Measurements from ENCODE around the gene HSPA9. TPM values are rescaled to one million over a fixed set of nuclear protein-coding genes. Genes with fewer than 3 reads are reported as not detected.

The HSPA9 gene
- polyA plus RNA-seq (2013) = 109 and 112 TPM in 2 replicates

DNA sequence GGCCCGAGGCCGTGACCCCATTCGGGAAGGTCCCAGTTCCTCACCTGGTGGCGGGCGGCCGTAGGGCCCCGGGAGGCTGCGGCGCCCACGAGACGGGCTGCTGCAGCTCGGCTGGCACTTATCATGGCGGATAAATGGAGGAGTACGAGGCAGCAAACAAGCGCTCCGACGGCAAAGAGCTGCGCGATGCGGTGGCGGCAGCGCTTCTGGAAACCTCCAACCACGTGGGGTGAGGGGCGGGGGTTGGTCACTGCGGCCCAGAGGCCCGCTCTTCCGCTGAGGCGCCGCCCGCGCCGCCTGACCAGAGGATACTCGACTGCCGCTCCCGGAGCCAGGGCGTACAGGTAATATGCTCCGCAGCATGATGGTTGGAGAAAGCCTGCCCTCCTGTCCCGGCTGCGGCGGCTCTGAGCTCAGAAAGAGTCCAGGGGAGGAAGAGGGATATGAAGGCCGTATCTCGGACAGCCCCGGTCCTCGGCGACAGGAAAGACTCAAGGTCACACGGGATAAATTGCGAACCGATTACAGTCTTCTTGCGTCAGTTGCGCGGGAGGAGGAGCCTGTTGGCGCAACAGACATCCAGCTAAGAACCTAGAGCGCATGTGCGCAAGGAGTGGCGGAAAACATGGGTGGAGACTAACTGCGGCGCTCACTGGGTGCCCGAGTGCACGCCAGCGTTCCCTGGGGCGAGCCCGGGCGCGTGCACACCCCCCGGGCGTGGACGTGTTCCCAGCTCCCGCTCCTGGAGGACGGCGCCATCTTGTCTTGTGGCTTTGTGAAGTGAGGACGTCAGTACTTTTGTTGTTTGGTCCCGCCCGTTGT is at the start of gene HSPA9:
HSPA9 (minus strand) TSS at position 208 of the 822 bp plus-strand sequence; CDS start at position 125, 83 bp downstream.
- Histone ChIP-seq H2AFZ (ENCODE audit: insufficient read depth, low read length, poor library complexity) (peak within 1 kb of the TSS; percentile 67), H3K14ac (ENCODE audit: low read length) (peak within 1 kb of the TSS; percentile 88), H3K4me2 (ENCODE audit: low read length) (peak within 1 kb of the TSS; percentile 68), H3K79me2 (ENCODE audit: control insufficient read depth, insufficient read depth, low read length, poor library complexity) (peaks cover 9% of the 10 kb centered on the region), H4K12ac (ENCODE audit: low read depth, low read length) (peak within 1 kb of the TSS; percentile 90), H2BK12ac (ENCODE audit: low read length) (no peak within 1 kb of the TSS), H4K91ac (ENCODE audit: low read depth, low read length) (peak within 1 kb of the TSS; percentile 97), H2AK5ac (ENCODE audit: low read length) (peak within 1 kb of the TSS; percentile 68), H3K4ac (ENCODE audit: low read depth, low read length) (peak within 1 kb of the TSS; percentile 93), H3K27me3 (ENCODE audit: insufficient read depth, low read length) (no peaks in the 10 kb centered on the region), H3K9me3 (ENCODE audit: insufficient read depth, low read depth, low read length) (no peaks in the 10 kb centered on the region), H3K23ac (ENCODE audit: low read length) (no peak within 1 kb of the TSS), H3K79me1 (ENCODE audit: low read length) (peaks cover 13% of the 10 kb centered on the region), H4K8ac (ENCODE audit: low read depth, low read length) (peak within 1 kb of the TSS; percentile 90), H2BK120ac (ENCODE audit: insufficient read depth, low read length, poor library complexity) (peak within 1 kb of the TSS; percentile 92), H3K36me3 (ENCODE audit: control insufficient read depth in 1 of 2, insufficient read depth in 2 of 2, low read length in 2 of 2) (peaks cover 21 to 26% of the 10 kb centered on the region in 2 experiments), H3K4me1 (ENCODE audit: control insufficient read depth in 1 of 2, insufficient read depth in 2 of 2, low read length in 2 of 2) (peaks cover 3 to 5% of the 10 kb centered on the region in 2 experiments), H3K4me3 (ENCODE audit: low read depth, low read length) (peak within 1 kb of the TSS; percentile 96), H3K18ac (ENCODE audit: low read length) (peak within 1 kb of the TSS; percentile 88), H3K27ac (ENCODE audit: low read depth, low read length) (peak within 1 kb of the TSS; percentile 92), H3K9ac (ENCODE audit: low read length) (peak within 1 kb of the TSS; percentile 98), H2BK5ac (ENCODE audit: low read depth, low read length, poor library complexity) (peak within 1 kb of the TSS; percentile 96)
- DNase-seq = peak; percentile 100
- no CpG with 5 or more reads among the region's 73 CpGs for WGBS (ENCODE audit: extremely low coverage, insufficient coverage, insufficient read length)

- H4K8ac ChIP-seq (ENCODE audit: low read depth, low read length) = no peak overlapping the region
- H3K4me1 ChIP-seq (ENCODE audit: control insufficient read depth in 1 of 2, insufficient read depth in 2 of 2, low read length in 2 of 2) = peaks cover 5 to 8% of the 10 kb centered on the region in 2 experiments
- H3K18ac ChIP-seq (ENCODE audit: low read length) = no peak overlapping the region
- H4K12ac ChIP-seq (ENCODE audit: low read depth, low read length) = no peak overlapping the region
- H4K91ac ChIP-seq (ENCODE audit: low read depth, low read length) = no peak overlapping the region
- H2AK5ac ChIP-seq (ENCODE audit: low read length) = no peak overlapping the region
- H3K36me3 ChIP-seq (ENCODE audit: control insufficient read depth in 1 of 2, insufficient read depth in 2 of 2, low read length in 2 of 2) = no peaks in the 10 kb centered on the region
- no peak for DNase-seq
- H3K14ac ChIP-seq (ENCODE audit: low read length) = no peak overlapping the region
- H3K27me3 ChIP-seq (ENCODE audit: insufficient read depth, low read length) = no peaks in the 10 kb centered on the region
- H3K79me2 ChIP-seq (ENCODE audit: control insufficient read depth, insufficient read depth, low read length, poor library complexity) = no peaks in the 10 kb centered on the region
- H2BK120ac ChIP-seq (ENCODE audit: insufficient read depth, low read length, poor library complexity) = no peak overlapping the region
- no peak overlapping the region for H3K4me3 ChIP-seq (ENCODE audit: low read depth, low read length)
- H3K4me2 ChIP-seq (ENCODE audit: low read length) = no peak overlapping the region
- no peaks in the 10 kb centered on the region for H3K79me1 ChIP-seq (ENCODE audit: low read length)
- H3K9ac ChIP-seq (ENCODE audit: low read length) = no peak overlapping the region
- WGBS (ENCODE audit: extremely low coverage, insufficient coverage, insufficient read length) = no CpG with 5 or more reads among the region's 4 CpGs
- H3K27ac ChIP-seq (ENCODE audit: low read depth, low read length) = no peak overlapping the region
- no peak overlapping the region for H2BK5ac ChIP-seq (ENCODE audit: low read depth, low read length, poor library complexity)
- no peak overlapping the region for H2AFZ ChIP-seq (ENCODE audit: insufficient read depth, low read length, poor library complexity)
- no peaks in the 10 kb centered on the region for H3K9me3 ChIP-seq (ENCODE audit: insufficient read depth, low read depth, low read length)
- no peak overlapping the region for H3K23ac ChIP-seq (ENCODE audit: low read length)
- H3K4ac ChIP-seq (ENCODE audit: low read depth, low read length) = no peak overlapping the region
- H2BK12ac ChIP-seq (ENCODE audit: low read length) = no peak overlapping the region
Measured at GRCh38 chr5:138623053-138623452, 47.9 kb upstream of the HSPA9 start.

DNA sequence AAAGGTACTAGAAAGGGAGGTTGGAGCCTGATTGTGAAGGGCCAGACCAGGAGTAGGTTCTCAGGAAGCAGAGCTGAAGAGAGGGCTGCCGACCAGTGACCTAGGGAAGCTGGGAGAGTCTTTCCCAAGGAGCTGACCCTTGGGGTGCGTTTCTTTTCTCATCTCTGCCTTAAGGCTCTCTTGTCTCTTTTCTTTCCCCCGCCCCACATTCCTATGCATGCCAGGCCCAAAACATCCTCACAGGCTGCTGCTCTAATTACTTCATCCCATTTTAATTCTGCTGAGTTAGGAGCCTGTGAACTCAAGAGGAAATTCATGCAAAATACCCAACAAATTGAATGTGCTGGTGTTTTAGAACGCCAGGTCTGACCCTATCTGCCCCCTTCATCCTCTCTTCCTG is 46.9 kb upstream of the HSPA9 start:
- no peak overlapping the region for H3K9ac ChIP-seq (ENCODE audit: low read length)
- no peak overlapping the region for H3K14ac ChIP-seq (ENCODE audit: low read length)
- no peak overlapping the region for H3K18ac ChIP-seq (ENCODE audit: low read length)
- no peak overlapping the region for H2AFZ ChIP-seq (ENCODE audit: insufficient read depth, low read length, poor library complexity)
- no peak overlapping the region for H4K12ac ChIP-seq (ENCODE audit: low read depth, low read length)
- H3K79me1 ChIP-seq (ENCODE audit: low read length) = no peaks in the 10 kb centered on the region
- H2AK5ac ChIP-seq (ENCODE audit: low read length) = no peak overlapping the region
- H2BK12ac ChIP-seq (ENCODE audit: low read length) = no peak overlapping the region
- H4K8ac ChIP-seq (ENCODE audit: low read depth, low read length) = no peak overlapping the region
- H4K91ac ChIP-seq (ENCODE audit: low read depth, low read length) = no peak overlapping the region
- no peaks in the 10 kb centered on the region for H3K36me3 ChIP-seq (ENCODE audit: control insufficient read depth in 1 of 2, insufficient read depth in 2 of 2, low read length in 2 of 2)
- H3K9me3 ChIP-seq (ENCODE audit: insufficient read depth, low read depth, low read length) = no peaks in the 10 kb centered on the region
- no peak for DNase-seq
- no peak overlapping the region for H3K4me2 ChIP-seq (ENCODE audit: low read length)
- no peak overlapping the region for H3K23ac ChIP-seq (ENCODE audit: low read length)
- H3K4me1 ChIP-seq (ENCODE audit: control insufficient read depth in 1 of 2, insufficient read depth in 2 of 2, low read length in 2 of 2) = peaks cover 5 to 8% of the 10 kb centered on the region in 2 experiments
- WGBS (ENCODE audit: extremely low coverage, insufficient coverage, insufficient read length) = no CpG with 5 or more reads among the region's 4 CpGs
- H3K4me3 ChIP-seq (ENCODE audit: low read depth, low read length) = no peak overlapping the region
- no peaks in the 10 kb centered on the region for H3K79me2 ChIP-seq (ENCODE audit: control insufficient read depth, insufficient read depth, low read length, poor library complexity)
- H2BK120ac ChIP-seq (ENCODE audit: insufficient read depth, low read length, poor library complexity) = no peak overlapping the region
- no peaks in the 10 kb centered on the region for H3K27me3 ChIP-seq (ENCODE audit: insufficient read depth, low read length)
- no peak overlapping the region for H3K27ac ChIP-seq (ENCODE audit: low read depth, low read length)
- no peak overlapping the region for H2BK5ac ChIP-seq (ENCODE audit: low read depth, low read length, poor library complexity)
- no peak overlapping the region for H3K4ac ChIP-seq (ENCODE audit: low read depth, low read length)

DNA sequence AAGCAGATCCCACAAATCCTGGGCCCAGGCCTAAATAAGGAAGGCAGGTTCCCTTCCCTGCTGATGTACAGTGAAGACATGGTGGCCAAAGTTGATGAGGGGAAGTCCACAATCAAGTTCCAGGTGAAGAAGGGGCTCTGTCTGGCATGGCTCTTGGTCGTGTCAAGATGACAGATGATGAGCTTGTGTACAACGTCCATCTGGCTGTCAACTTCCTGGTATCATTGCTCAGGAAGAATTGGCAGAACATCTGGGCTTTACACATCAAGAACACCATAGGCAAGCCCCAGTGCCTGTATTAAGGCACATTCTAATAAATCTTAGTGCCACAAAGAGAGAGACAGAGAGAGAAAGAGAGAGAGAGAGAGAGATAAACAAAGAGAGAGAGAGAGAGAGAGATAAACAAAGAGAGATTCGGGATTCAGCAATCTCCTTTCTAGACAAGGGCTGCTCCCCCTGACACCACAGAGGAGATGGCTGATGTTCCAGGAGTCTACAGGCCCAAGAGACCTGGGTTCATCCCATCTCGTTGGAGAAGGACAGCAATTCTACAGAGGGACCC is 45.5 kb upstream of the HSPA9 start:
- H4K8ac ChIP-seq (ENCODE audit: low read depth, low read length) = no peak overlapping the region
- no peaks in the 10 kb centered on the region for H3K27me3 ChIP-seq (ENCODE audit: insufficient read depth, low read length)
- no peak overlapping the region for H3K4ac ChIP-seq (ENCODE audit: low read depth, low read length)
- H3K4me3 ChIP-seq (ENCODE audit: low read depth, low read length) = no peak overlapping the region
- no peak overlapping the region for H2AK5ac ChIP-seq (ENCODE audit: low read length)
- no peak overlapping the region for H3K23ac ChIP-seq (ENCODE audit: low read length)
- H3K9me3 ChIP-seq (ENCODE audit: insufficient read depth, low read depth, low read length) = no peaks in the 10 kb centered on the region
- no peak overlapping the region for H3K27ac ChIP-seq (ENCODE audit: low read depth, low read length)
- no peaks in the 10 kb centered on the region for H3K79me2 ChIP-seq (ENCODE audit: control insufficient read depth, insufficient read depth, low read length, poor library complexity)
- no peaks in the 10 kb centered on the region for H3K79me1 ChIP-seq (ENCODE audit: low read length)
- no peaks in the 10 kb centered on the region for H3K36me3 ChIP-seq (ENCODE audit: control insufficient read depth in 1 of 2, insufficient read depth in 2 of 2, low read length in 2 of 2)
- no peak overlapping the region for H3K14ac ChIP-seq (ENCODE audit: low read length)
- no peak overlapping the region for H4K12ac ChIP-seq (ENCODE audit: low read depth, low read length)
- no CpG with 5 or more reads among the region's 4 CpGs for WGBS (ENCODE audit: extremely low coverage, insufficient coverage, insufficient read length)
- no peak overlapping the region for H3K4me2 ChIP-seq (ENCODE audit: low read length)
- H2BK5ac ChIP-seq (ENCODE audit: low read depth, low read length, poor library complexity) = no peak overlapping the region
- DNase-seq = no peak
- H2AFZ ChIP-seq (ENCODE audit: insufficient read depth, low read length, poor library complexity) = no peak overlapping the region
- no peak overlapping the region for H2BK120ac ChIP-seq (ENCODE audit: insufficient read depth, low read length, poor library complexity)
- H3K18ac ChIP-seq (ENCODE audit: low read length) = no peak overlapping the region
- H3K9ac ChIP-seq (ENCODE audit: low read length) = no peak overlapping the region
- H4K91ac ChIP-seq (ENCODE audit: low read depth, low read length) = no peak overlapping the region
- peaks cover 5 to 8% of the 10 kb centered on the region in 2 experiments for H3K4me1 ChIP-seq (ENCODE audit: control insufficient read depth in 1 of 2, insufficient read depth in 2 of 2, low read length in 2 of 2)
- no peak overlapping the region for H2BK12ac ChIP-seq (ENCODE audit: low read length)

Measured in trophoblast cell (in vitro differentiated cells and primary cell).